Mammary epithelial cell (primary cell): ENCODE data around the gene DZANK1.

Experiments used
- EZH2 ChIP-seq: IDR thresholded peaks from 2 replicates; pipeline ENCODE4 v1.6.1; 2012; ENCODE audit warnings: low read length, inconsistent platforms, borderline replicate concordance
- TF ChIP-seq, protein P1 (sequence below), 2 donors: IDR thresholded peaks in 1 of 2; conservative IDR thresholded peaks in 1 of 2; 2 replicates each; pipeline ENCODE4 v1.5.1; 2011 to 2012; ENCODE audit warnings: inconsistent platforms in 2 of 2, low read length in 2 of 2, mild to moderate bottlenecking in 2 of 2, control low read depth in 1 of 2, low read depth in 1 of 2; ENCODE audit not compliant: insufficient read depth in 1 of 2; ENCODE audit errors: extremely low read depth in 1 of 2

DNA sequence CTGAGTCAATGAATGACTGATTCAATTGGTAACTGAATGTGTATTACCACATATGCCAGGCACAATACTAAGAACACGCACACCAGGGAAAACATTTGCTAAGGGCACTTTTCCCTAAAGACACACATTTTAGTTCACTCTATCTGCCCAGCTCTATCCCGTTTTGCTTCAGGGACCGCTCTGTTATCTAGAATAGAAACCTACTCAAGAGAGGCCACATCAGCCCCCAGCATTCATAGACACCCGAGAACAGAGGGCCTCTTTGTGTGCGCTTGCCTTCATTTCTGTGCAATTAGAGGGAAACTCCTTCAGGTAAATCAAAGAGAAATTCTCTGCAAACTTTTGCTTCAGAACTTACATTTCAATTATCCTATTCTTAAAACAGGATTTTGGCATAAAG lies 50.3 kb downstream of the DZANK1 start:
- TF ChIP-seq, protein P1, sequence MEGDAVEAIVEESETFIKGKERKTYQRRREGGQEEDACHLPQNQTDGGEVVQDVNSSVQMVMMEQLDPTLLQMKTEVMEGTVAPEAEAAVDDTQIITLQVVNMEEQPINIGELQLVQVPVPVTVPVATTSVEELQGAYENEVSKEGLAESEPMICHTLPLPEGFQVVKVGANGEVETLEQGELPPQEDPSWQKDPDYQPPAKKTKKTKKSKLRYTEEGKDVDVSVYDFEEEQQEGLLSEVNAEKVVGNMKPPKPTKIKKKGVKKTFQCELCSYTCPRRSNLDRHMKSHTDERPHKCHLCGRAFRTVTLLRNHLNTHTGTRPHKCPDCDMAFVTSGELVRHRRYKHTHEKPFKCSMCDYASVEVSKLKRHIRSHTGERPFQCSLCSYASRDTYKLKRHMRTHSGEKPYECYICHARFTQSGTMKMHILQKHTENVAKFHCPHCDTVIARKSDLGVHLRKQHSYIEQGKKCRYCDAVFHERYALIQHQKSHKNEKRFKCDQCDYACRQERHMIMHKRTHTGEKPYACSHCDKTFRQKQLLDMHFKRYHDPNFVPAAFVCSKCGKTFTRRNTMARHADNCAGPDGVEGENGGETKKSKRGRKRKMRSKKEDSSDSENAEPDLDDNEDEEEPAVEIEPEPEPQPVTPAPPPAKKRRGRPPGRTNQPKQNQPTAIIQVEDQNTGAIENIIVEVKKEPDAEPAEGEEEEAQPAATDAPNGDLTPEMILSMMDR (conservative IDR thresholded peaks at IDR 0.05 in 1 of 2, IDR thresholded peaks at IDR 0.05 in 1 of 2; ENCODE audit: extremely low read depth in 1 of 2, insufficient read depth in 1 of 2, low read depth in 1 of 2, low read length in 2 of 2) = no peak
- TF ChIP-seq EZH2 = no peak
